ENCODE data around the gene AK4.

Gene AK4

GRCh38 chr1:65255035-65255655 lies 107.1 kb downstream of the AK4 start:
- DNase-seq: no peak

- no peak for DNase-seq
Observed at GRCh38 chr1:65255656-65256050, 107.7 kb downstream of the AK4 start.

GRCh38 chr1:65256860-65257708 lies 109.1 kb downstream of the AK4 start:
- no peak for DNase-seq

- DNase-seq: no peak
Observed at GRCh38 chr1:65258106-65258505, 110.1 kb downstream of the AK4 start.

- no peak for DNase-seq
Observed at GRCh38 chr1:65259816-65260215, 111.8 kb downstream of the AK4 start.

- DNase-seq: no peak
Observed at GRCh38 chr1:65260851-65261473, 113.0 kb downstream of the AK4 start.

- no peak for DNase-seq
Observed at GRCh38 chr1:65263286-65263685, 115.3 kb downstream of the AK4 start.

- no peak for DNase-seq
Observed at GRCh38 chr1:65264197-65264929, 116.4 kb downstream of the AK4 start.

GRCh38 chr1:65265296-65265650 lies 117.3 kb downstream of the AK4 start:
- DNase-seq: no peak

- peak; percentile 40 for DNase-seq
Observed at GRCh38 chr1:65265651-65266351, 117.8 kb downstream of the AK4 start.

- DNase-seq: no peak
Observed at GRCh38 chr1:65266476-65266875, 118.5 kb downstream of the AK4 start.

- no peak for DNase-seq
Observed at GRCh38 chr1:65267271-65267670, 119.3 kb downstream of the AK4 start.

- DNase-seq: no peak
Observed at GRCh38 chr1:65267683-65268082, 119.7 kb downstream of the AK4 start.

- DNase-seq: no peak
Observed at GRCh38 chr1:65269612-65270011, 121.6 kb downstream of the AK4 start.

- DNase-seq: no peak
Observed at GRCh38 chr1:65276197-65276939, 128.4 kb downstream of the AK4 start.

GRCh38 chr1:65277605-65278347 lies 129.8 kb downstream of the AK4 start:
- no peak for DNase-seq

GRCh38 chr1:65278376-65279069 lies 130.5 kb downstream of the AK4 start:
- DNase-seq: no peak

- no peak for DNase-seq
Observed at GRCh38 chr1:65279070-65279779, 131.2 kb downstream of the AK4 start.
